H1 (cell line): ENCODE data around the gene HRCT1. TPM values are rescaled to one million over a fixed set of nuclear protein-coding genes. Genes with fewer than 3 reads are reported as not detected.
A peak's percentile ranks its signal among the peaks of the same experiment; 100 is the strongest.

Experiments
- HDAC2 ChIP-seq, 2 experiments: fragments of 300-600 bp in 1 of 2; sonication (generic) in 1 of 2; IDR thresholded peaks; 2 replicates each; pipeline ENCODE4 v1.6.1; 2011 to 2012; ENCODE audit warnings: low read depth in 2 of 2, low read length in 2 of 2, mild to moderate bottlenecking in 2 of 2, moderate library complexity in 2 of 2, borderline replicate concordance in 1 of 2, inconsistent platforms in 1 of 2
- JUN ChIP-seq: IDR thresholded peaks from 2 replicates; pipeline ENCODE4 v1.6.1; 2011; ENCODE audit warnings: low read depth, mild to moderate bottlenecking, improper control_type of control experiment, low read length
- RBBP5 ChIP-seq: IDR thresholded peaks from 2 replicates; pipeline ENCODE4 v1.7.1; 2012; ENCODE audit warnings: low read depth, mild to moderate bottlenecking, inconsistent platforms, low read length, moderate library complexity, borderline replicate concordance
- SAP30 ChIP-seq: fragments of 300-600 bp; sonication (generic); IDR thresholded peaks from 2 replicates; pipeline ENCODE4 v1.7.1; 2012; ENCODE audit warnings: low read length, moderate library complexity, mild to moderate bottlenecking, inconsistent platforms; ENCODE audit not compliant: insufficient read depth, insufficient replicate concordance
- TAF1 ChIP-seq: IDR thresholded peaks from 2 replicates; pipeline ENCODE4 v1.6.1; 2011; ENCODE audit warnings: mild to moderate bottlenecking, low read depth, low read length
- polyA plus RNA-seq, 7 experiments: library from polyadenylated mRNA; depleted of rRNA in 3 of 7; stranded (reverse) in 5 of 7; unstranded in 2 of 7; fragments of >200 nt in 5 of 7; fragments of 200-250 nt in 2 of 7; gene quantifications; 1 replicate in 5 of 7; 2 replicates in 1 of 7; 4 replicates in 1 of 7; pipeline versions ENCODE4 v1.2.1 to v1.2.3, GENCODE V29; 2011 to 2013; ENCODE audit warnings: missing spikeins in 2 of 7, mixed read lengths in 2 of 7
- total RNA-seq: library from RNA; stranded (reverse); fragmentation: NEBNext Ultra II Directional; extraction: Animal tissue kit (Norgen Biotek cat#: 25700); gene quantifications from 2 replicates; pipeline ENCODE4 v1.2.1, GENCODE V29; 2021
- TF ChIP-seq, protein P1 (sequence below): fragments of 300-600 bp; sonication (generic); IDR thresholded peaks from 2 replicates; pipeline ENCODE4 v1.7.1; 2012; ENCODE audit warnings: low read length, moderate library complexity, mild to moderate bottlenecking, inconsistent platforms; ENCODE audit not compliant: insufficient replicate concordance
- TF ChIP-seq, protein P2 (sequence below): IDR thresholded peaks from 2 replicates; pipeline ENCODE4 v1.6.1; 2012; ENCODE audit warnings: inconsistent platforms

Gene HRCT1
- total and polyA plus RNA-seq, 2 of the 8 experiments (the other 6 are each of a cell fraction or from before 2014, with no cell fraction given): not detected

DNA sequence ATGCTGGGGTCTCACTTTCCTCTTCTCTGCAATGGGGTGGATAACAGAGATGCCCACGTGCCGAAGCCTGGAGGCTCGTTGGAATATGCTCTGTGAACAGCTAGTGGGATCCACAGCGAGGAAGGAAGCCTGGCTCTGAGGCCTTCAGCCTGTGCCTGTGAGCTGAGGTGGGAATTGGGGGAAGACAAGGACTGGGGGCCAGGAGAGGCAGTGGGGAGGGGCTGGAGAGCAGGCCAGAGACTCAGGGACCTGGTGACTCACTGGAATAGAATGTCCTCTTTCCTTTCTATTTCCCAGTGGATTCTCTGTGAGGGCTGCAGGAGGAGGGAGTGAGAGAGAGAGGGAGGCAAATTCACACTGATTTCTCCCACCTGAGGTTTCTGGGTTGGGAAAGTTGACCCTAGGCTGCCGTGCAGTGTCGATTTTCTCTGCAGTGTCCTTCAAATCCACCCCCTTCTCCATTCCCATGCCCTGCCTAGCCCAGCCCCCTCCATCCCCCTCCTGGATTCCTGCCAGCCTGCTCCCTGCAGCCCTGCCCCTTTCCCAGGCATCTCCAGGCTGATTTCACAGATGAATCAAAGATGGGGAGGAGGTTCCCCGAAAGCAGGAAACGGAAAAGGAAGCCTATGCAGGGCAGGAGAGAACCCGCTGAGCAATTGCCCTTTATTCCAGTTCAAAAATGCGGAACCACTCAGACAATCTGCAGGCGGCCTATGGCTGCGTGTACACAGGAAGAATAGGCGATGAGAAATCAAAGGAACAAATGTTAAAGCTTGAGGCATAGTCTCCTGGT, 1.9 kb downstream of the HRCT1 start (continued):
- TF ChIP-seq, protein P1, sequence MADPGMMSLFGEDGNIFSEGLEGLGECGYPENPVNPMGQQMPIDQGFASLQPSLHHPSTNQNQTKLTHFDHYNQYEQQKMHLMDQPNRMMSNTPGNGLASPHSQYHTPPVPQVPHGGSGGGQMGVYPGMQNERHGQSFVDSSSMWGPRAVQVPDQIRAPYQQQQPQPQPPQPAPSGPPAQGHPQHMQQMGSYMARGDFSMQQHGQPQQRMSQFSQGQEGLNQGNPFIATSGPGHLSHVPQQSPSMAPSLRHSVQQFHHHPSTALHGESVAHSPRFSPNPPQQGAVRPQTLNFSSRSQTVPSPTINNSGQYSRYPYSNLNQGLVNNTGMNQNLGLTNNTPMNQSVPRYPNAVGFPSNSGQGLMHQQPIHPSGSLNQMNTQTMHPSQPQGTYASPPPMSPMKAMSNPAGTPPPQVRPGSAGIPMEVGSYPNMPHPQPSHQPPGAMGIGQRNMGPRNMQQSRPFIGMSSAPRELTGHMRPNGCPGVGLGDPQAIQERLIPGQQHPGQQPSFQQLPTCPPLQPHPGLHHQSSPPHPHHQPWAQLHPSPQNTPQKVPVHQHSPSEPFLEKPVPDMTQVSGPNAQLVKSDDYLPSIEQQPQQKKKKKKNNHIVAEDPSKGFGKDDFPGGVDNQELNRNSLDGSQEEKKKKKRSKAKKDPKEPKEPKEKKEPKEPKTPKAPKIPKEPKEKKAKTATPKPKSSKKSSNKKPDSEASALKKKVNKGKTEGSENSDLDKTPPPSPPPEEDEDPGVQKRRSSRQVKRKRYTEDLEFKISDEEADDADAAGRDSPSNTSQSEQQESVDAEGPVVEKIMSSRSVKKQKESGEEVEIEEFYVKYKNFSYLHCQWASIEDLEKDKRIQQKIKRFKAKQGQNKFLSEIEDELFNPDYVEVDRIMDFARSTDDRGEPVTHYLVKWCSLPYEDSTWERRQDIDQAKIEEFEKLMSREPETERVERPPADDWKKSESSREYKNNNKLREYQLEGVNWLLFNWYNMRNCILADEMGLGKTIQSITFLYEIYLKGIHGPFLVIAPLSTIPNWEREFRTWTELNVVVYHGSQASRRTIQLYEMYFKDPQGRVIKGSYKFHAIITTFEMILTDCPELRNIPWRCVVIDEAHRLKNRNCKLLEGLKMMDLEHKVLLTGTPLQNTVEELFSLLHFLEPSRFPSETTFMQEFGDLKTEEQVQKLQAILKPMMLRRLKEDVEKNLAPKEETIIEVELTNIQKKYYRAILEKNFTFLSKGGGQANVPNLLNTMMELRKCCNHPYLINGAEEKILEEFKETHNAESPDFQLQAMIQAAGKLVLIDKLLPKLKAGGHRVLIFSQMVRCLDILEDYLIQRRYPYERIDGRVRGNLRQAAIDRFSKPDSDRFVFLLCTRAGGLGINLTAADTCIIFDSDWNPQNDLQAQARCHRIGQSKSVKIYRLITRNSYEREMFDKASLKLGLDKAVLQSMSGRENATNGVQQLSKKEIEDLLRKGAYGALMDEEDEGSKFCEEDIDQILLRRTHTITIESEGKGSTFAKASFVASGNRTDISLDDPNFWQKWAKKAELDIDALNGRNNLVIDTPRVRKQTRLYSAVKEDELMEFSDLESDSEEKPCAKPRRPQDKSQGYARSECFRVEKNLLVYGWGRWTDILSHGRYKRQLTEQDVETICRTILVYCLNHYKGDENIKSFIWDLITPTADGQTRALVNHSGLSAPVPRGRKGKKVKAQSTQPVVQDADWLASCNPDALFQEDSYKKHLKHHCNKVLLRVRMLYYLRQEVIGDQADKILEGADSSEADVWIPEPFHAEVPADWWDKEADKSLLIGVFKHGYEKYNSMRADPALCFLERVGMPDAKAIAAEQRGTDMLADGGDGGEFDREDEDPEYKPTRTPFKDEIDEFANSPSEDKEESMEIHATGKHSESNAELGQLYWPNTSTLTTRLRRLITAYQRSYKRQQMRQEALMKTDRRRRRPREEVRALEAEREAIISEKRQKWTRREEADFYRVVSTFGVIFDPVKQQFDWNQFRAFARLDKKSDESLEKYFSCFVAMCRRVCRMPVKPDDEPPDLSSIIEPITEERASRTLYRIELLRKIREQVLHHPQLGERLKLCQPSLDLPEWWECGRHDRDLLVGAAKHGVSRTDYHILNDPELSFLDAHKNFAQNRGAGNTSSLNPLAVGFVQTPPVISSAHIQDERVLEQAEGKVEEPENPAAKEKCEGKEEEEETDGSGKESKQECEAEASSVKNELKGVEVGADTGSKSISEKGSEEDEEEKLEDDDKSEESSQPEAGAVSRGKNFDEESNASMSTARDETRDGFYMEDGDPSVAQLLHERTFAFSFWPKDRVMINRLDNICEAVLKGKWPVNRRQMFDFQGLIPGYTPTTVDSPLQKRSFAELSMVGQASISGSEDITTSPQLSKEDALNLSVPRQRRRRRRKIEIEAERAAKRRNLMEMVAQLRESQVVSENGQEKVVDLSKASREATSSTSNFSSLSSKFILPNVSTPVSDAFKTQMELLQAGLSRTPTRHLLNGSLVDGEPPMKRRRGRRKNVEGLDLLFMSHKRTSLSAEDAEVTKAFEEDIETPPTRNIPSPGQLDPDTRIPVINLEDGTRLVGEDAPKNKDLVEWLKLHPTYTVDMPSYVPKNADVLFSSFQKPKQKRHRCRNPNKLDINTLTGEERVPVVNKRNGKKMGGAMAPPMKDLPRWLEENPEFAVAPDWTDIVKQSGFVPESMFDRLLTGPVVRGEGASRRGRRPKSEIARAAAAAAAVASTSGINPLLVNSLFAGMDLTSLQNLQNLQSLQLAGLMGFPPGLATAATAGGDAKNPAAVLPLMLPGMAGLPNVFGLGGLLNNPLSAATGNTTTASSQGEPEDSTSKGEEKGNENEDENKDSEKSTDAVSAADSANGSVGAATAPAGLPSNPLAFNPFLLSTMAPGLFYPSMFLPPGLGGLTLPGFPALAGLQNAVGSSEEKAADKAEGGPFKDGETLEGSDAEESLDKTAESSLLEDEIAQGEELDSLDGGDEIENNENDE: no peak
- 0 out of 2 replicates have a peak, but pooled peaks have one; percentile 33 for TF ChIP-seq JUN
- TF ChIP-seq, protein P2, sequence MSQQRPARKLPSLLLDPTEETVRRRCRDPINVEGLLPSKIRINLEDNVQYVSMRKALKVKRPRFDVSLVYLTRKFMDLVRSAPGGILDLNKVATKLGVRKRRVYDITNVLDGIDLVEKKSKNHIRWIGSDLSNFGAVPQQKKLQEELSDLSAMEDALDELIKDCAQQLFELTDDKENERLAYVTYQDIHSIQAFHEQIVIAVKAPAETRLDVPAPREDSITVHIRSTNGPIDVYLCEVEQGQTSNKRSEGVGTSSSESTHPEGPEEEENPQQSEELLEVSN: 0 out of 2 replicates have a peak, but pooled peaks have one; percentile 18
- TF ChIP-seq SAP30: no peak
- no peak for TF ChIP-seq HDAC2 (IDR thresholded peaks at IDR 0.05; ENCODE audit: borderline replicate concordance in 1 of 2, low read depth in 2 of 2, low read length in 2 of 2)
- no peak for TF ChIP-seq TAF1
- TF ChIP-seq RBBP5: 0 out of 2 replicates have a peak, but pooled peaks have one; percentile 39
